ENCODE measurements around the gene PSD.

- no peak for TF ChIP-seq CTCF (conservative IDR thresholded peaks at IDR 0.05; ENCODE audit: low read length)
- no peak for TF ChIP-seq EZH2phosphoT487 (IDR thresholded peaks at IDR 0.05; ENCODE audit: borderline replicate concordance)
Observed at GRCh38 chr10:102458656-102459055, 40.1 kb upstream of the PSD start.
